RKO (cell line): ENCODE data around the gene CIAO3.

Experiments
- DNase-seq: peaks from one replicate; pipeline ENCODE4 v3.0.0-alpha.2; 2016; ENCODE audit warnings: low spot score

The CIAO3 gene

GRCh38 chr16:775236-775796 lies 34.5 kb upstream of the CIAO3 start:
- no peak for DNase-seq

GRCh38 chr16:774086-775001 lies 33.5 kb upstream of the CIAO3 start:
- no peak for DNase-seq

- DNase-seq, result no peak
Measured at GRCh38 chr16:772959-773358, 32.2 kb upstream of the CIAO3 start.

GRCh38 chr16:770411-770810 lies 29.6 kb upstream of the CIAO3 start:
- no peak for DNase-seq

- no peak for DNase-seq
Measured at GRCh38 chr16:769934-770333, 29.1 kb upstream of the CIAO3 start.

- no peak for DNase-seq
Measured at GRCh38 chr16:769184-769784, 28.5 kb upstream of the CIAO3 start.

- DNase-seq, result no peak
Measured at GRCh38 chr16:768428-768827, 27.6 kb upstream of the CIAO3 start.

- DNase-seq, result no peak
Measured at GRCh38 chr16:767743-768235, 27.0 kb upstream of the CIAO3 start.

GRCh38 chr16:766820-767640 lies 26.2 kb upstream of the CIAO3 start:
- DNase-seq, result no peak

- no peak for DNase-seq
Measured at GRCh38 chr16:766008-766819, 25.4 kb upstream of the CIAO3 start.

GRCh38 chr16:765488-765865 lies 24.7 kb upstream of the CIAO3 start:
- DNase-seq, result no peak

GRCh38 chr16:764848-765487 lies 24.2 kb upstream of the CIAO3 start:
- DNase-seq, result no peak

GRCh38 chr16:764184-764750 lies 23.5 kb upstream of the CIAO3 start:
- DNase-seq, result no peak

- DNase-seq, result no peak
Measured at GRCh38 chr16:763369-764183, 22.8 kb upstream of the CIAO3 start.

- DNase-seq, result no peak
Measured at GRCh38 chr16:762595-763268, 21.9 kb upstream of the CIAO3 start.

GRCh38 chr16:761625-762513 lies 21.1 kb upstream of the CIAO3 start:
- no peak for DNase-seq

- DNase-seq, result no peak
Measured at GRCh38 chr16:760545-761343, 19.9 kb upstream of the CIAO3 start, which contains the start of gene MSLN. Gene MSLN (plus strand): TSS chr16:760734. CDS start chr16:762681, 1,947 bp downstream.
